ACC112 (cell line): ENCODE data around the gene FTH1.

Experiments
- H2AFZ ChIP-seq: fragments of 200-600 bp; sonication (generic); one replicate; pipeline ENCODE4 v1.6.0; 2017; ENCODE audit warnings: antibody characterized with exemption, low read length; ENCODE audit not compliant: unreplicated experiment
- H3K27ac ChIP-seq: fragments of 200-600 bp; sonication (generic); 2 replicates; pipeline ENCODE4 v1.5.1; 2014; ENCODE audit warnings: low read depth, mild to moderate bottlenecking, antibody characterized with exemption, low read length, moderate library complexity
- H3K27me3 ChIP-seq: fragments of 200-600 bp; sonication (generic); 2 replicates; pipeline ENCODE4 v1.6.1; 2014; ENCODE audit warnings: mild to moderate bottlenecking, antibody characterized with exemption, low read length, moderate library complexity, mixed read lengths; ENCODE audit not compliant: insufficient read depth
- H3K36me3 ChIP-seq: fragments of 200-600 bp; sonication (generic); 2 replicates; pipeline ENCODE4 v1.6.1; 2016; ENCODE audit warnings: mild to moderate bottlenecking, antibody characterized with exemption, low read length, moderate library complexity, mixed read lengths; ENCODE audit not compliant: insufficient read depth
- H3K4me1 ChIP-seq: fragments of 200-600 bp; sonication (generic); one replicate; pipeline ENCODE4 v1.6.1; 2016; ENCODE audit warnings: low read length, mixed read lengths; ENCODE audit not compliant: insufficient read depth, unreplicated experiment, control insufficient read depth
- H3K4me3 ChIP-seq: fragments of 200-600 bp; sonication (generic); 2 replicates; pipeline ENCODE4 v1.5.1; 2014; ENCODE audit warnings: mild to moderate bottlenecking, low read depth, low read length
- H3K79me2 ChIP-seq: fragments of 200-600 bp; sonication (generic); one replicate; pipeline ENCODE4 v1.6.0; 2016; ENCODE audit warnings: low read length; ENCODE audit not compliant: control insufficient read depth, unreplicated experiment, insufficient read depth

Gene FTH1

DNA sequence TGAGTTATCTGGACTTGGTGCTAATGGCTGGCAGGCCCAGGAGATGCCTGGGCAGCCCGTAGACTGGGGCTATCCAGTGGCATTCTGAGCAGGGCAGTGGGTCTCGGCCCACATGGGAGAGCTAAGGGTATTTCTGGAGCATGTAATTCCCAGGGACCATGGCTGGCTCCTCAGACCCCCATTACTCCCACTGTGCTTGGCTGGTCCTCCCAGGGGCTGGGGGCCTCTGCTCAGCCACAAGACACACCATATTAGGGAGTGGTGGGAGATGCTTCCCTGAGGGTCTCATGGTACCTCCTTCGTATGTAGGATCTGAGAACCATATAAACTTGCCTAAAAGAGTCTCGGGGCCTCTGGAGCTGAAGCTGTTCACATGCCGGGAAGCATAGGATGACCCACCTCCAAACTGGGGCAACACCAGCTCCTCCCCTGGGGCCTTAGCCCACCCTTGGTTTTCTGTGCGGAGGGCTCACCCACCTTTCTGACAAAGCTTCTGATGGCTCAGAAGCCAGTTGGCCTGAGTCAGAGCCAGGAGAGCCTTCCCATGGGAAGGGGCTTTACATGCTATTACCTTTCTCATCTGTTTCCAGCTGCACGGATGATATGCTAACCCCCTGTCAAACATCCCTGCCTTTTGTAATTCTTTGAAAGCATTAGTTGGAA is 9.5 kb upstream of the FTH1 start:
- Histone ChIP-seq H3K27me3 (no peaks in the 10 kb centered on the region), H3K79me2 (no peaks in the 10 kb centered on the region), H3K4me3 (no peak overlapping the region), H3K36me3 (no peaks in the 10 kb centered on the region), H2AFZ (no peak overlapping the region), H3K4me1 (peaks cover 29% of the 10 kb centered on the region), H3K27ac (no peak overlapping the region)

DNA sequence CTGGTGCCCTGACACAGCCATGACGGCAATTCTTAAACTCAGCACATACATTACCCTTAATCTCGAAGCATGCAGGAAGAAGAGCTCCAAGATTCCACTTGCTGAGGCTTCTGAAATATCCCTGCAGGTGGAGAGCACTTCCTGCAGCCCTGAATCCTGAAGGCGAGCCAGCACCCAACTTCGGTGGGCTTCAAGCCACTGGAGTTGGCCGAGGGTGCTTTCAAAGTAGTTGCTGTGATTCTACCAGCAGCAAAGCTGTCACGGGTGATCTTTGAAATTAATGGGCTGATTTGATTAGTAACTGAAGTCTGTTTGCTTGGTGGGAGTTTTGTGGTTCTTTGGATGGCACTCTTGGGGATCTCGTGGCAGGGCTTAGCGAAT is 9.0 kb upstream of the FTH1 start:
- no peaks in the 10 kb centered on the region for H3K36me3 ChIP-seq
- H3K79me2 ChIP-seq: no peaks in the 10 kb centered on the region
- H3K4me1 ChIP-seq: peaks cover 31% of the 10 kb centered on the region
- H2AFZ ChIP-seq: no peak overlapping the region
- H3K27me3 ChIP-seq: no peaks in the 10 kb centered on the region
- H3K27ac ChIP-seq: no peak overlapping the region
- no peak overlapping the region for H3K4me3 ChIP-seq

GRCh38 chr11:61975638-61976419 is 8.4 kb upstream of the FTH1 start:
- no peak overlapping the region for H3K27ac ChIP-seq
- H2AFZ ChIP-seq: no peak overlapping the region
- H3K36me3 ChIP-seq: no peaks in the 10 kb centered on the region
- peaks cover 36% of the 10 kb centered on the region for H3K4me1 ChIP-seq
- H3K4me3 ChIP-seq: no peak overlapping the region
- no peaks in the 10 kb centered on the region for H3K79me2 ChIP-seq
- no peaks in the 10 kb centered on the region for H3K27me3 ChIP-seq

DNA sequence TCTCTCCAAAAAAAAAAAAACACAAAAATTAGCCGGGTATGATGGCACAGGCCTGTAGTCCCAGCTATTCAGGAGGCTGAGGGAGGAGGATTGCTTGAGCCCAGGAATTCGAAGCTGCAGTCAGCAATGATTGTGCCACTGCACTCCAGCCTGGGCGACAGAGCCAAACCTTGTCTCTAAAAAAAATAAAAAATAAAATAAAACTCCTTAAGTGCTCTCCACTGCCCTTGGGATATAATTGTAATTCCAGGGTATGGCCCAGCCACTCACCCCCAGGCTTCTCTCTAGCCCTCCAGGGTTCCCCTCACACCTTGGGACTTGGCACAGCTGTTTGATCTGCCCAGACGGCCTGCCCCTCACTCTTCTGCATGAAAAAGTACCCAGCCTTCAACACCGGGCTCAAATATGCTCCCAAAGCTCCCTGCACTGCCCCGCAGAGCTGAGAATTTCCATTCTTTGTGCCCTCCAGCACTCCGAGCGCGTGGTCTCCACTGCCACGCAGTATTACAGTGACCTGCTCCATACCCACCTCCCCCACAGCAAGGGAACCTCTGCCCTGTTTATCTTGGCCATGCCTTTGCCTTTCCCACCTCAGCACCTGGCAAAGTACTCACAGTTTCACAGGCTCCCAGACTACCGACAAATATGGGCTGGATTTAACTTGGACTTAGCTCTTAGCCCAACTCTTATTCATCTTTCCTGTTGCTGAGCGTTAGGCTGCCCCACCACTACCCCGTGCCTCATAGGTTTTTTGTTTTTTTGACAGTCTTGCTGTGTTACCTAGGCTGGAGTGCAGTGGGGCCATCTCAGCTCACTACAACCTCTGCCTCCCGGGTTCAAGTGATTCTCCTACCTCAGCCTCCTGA is 7.6 kb upstream of the FTH1 start:
- Histone ChIP-seq H3K4me1 (peaks cover 42% of the 10 kb centered on the region), H3K27me3 (no peaks in the 10 kb centered on the region), H3K36me3 (no peaks in the 10 kb centered on the region), H2AFZ (no peak overlapping the region), H3K79me2 (no peaks in the 10 kb centered on the region), H3K4me3 (no peak overlapping the region), H3K27ac (no peak overlapping the region)

GRCh38 chr11:61973476-61974162 is 6.2 kb upstream of the FTH1 start:
- H2AFZ ChIP-seq: no peak overlapping the region
- H3K27me3 ChIP-seq: no peaks in the 10 kb centered on the region
- no peaks in the 10 kb centered on the region for H3K36me3 ChIP-seq
- peaks cover 50% of the 10 kb centered on the region for H3K4me1 ChIP-seq
- peaks cover 4% of the 10 kb centered on the region for H3K79me2 ChIP-seq
- H3K27ac ChIP-seq: peak overlapping the region; percentile 100
- no peak overlapping the region for H3K4me3 ChIP-seq

GRCh38 chr11:61972672-61973475 is 5.4 kb upstream of the FTH1 start:
- H3K27ac ChIP-seq: peak overlapping the region; percentile 100
- peak overlapping the region; percentile 63 for H3K4me3 ChIP-seq
- H3K4me1 ChIP-seq: peaks cover 52% of the 10 kb centered on the region

GRCh38 chr11:61972112-61972671 is 4.8 kb upstream of the FTH1 start:
- Histone ChIP-seq H3K36me3 (no peaks in the 10 kb centered on the region), H3K4me1 (peaks cover 52% of the 10 kb centered on the region), H3K27me3 (no peaks in the 10 kb centered on the region), H3K27ac (peak overlapping the region; percentile 100), H2AFZ (no peak overlapping the region), H3K79me2 (peaks cover 15% of the 10 kb centered on the region), H3K4me3 (peak overlapping the region; percentile 63)

More at GRCh38 chr11:61972672-61973475, 5.4 kb upstream of the FTH1 start:
- peak overlapping the region; percentile 4 for H2AFZ ChIP-seq
- no peaks in the 10 kb centered on the region for H3K36me3 ChIP-seq
- H3K79me2 ChIP-seq: peaks cover 12% of the 10 kb centered on the region
- no peaks in the 10 kb centered on the region for H3K27me3 ChIP-seq

DNA sequence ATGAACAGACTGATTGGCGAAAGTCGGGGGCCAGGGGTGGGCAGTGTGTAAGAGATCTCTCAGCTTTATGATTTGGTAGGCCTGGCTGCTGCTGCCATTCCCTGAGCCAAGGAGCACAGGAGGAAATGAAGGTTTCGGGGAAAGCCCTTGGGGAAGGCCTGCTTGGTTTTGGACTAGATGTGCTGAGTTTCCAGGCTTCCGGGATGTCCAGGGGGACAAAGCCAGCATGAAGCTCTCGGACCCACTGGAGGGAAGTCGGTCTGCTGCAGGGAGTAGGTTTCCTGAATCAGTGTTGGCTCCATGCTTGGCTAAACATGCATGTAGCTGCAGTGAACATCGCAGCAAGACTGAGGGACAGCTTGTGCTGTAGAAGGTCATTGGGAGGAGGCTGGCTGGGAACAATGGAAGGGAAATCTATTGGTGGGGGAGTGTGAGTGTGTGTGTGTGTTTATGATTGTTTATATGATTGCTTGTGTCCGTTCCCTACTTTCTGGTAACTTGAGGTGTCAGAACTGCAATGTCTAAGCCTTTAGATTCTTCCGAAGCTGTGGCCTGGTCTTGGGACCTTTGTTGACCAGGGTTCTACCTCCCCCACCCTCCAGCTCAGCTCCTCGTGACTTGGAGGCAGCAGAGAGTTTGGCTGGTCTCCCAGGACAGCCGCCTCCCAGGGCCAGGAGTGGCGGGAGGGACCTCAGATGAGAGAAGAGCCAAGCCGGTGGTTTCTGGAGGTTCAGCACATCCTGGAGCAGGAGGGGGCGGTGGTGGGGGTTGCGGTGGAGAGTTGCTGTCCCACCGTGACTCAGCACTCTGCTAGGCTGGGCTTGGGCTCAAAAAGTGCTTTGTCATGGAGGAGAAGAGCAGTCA is 4.0 kb upstream of the FTH1 start:
- Histone ChIP-seq H3K27ac (peak overlapping the region; percentile 100), H3K4me3 (peak overlapping the region; percentile 33), H3K79me2 (peaks cover 22% of the 10 kb centered on the region), H3K4me1 (peaks cover 52% of the 10 kb centered on the region), H2AFZ (no peak overlapping the region), H3K36me3 (peaks cover 5% of the 10 kb centered on the region), H3K27me3 (no peaks in the 10 kb centered on the region)
